ENCODE measurements around the gene C2orf80. TPM values are rescaled to one million over a fixed set of nuclear protein-coding genes. Genes with fewer than 3 reads are reported as not detected.

The C2orf80 gene
- polyA plus RNA-seq, 1 of the 3 experiments (the other 2 are of a cell fraction), result not detected

GRCh38 chr2:208130712-208131110 lies 59.1 kb downstream of the C2orf80 start (continued):
- TF ChIP-seq USF2 (IDR thresholded peaks at IDR 0.05; ENCODE audit: borderline replicate concordance, low read depth, low read length), result no peak

GRCh38 chr2:208129744-208130711 lies 59.8 kb downstream of the C2orf80 start, which contains the start of gene CRYGC:
Gene CRYGC (minus strand): TSS chr2:208129828. CDS start chr2:208129792, 36 bp downstream.
- Histone ChIP-seq H3K9me3 (no peaks in the 10 kb centered on the region), H2AFZ (ENCODE audit: low read depth) (peak within 1 kb of the TSS; percentile 36; the same call in 1 of the 2 replicates)
- CTCF ChIA-PET, result interaction anchor here (1.1 to 1.3 kb wide), 3 partner anchors 9 to 126 kb away, joined by 3 to 4 read pairs (median 4); no protein-coding TSS in a partner anchor
- no peak for TF ChIP-seq CHD2 (IDR thresholded peaks at IDR 0.05; ENCODE audit: low read length, partially characterized antibody)
- TF ChIP-seq ZBTB33 (IDR thresholded peaks at IDR 0.05; ENCODE audit: borderline replicate concordance, low read depth), result no peak
- TF ChIP-seq FOXM1 (IDR thresholded peaks at IDR 0.05; ENCODE audit: low read depth), result no peak
- TF ChIP-seq NRF1 (IDR thresholded peaks at IDR 0.05; ENCODE audit: low read depth, low read length), result no peak
- TF ChIP-seq MEF2A (IDR thresholded peaks at IDR 0.05; ENCODE audit: borderline replicate concordance, low read depth), result no peak
- no peak for TF ChIP-seq EZH2phosphoT487 (IDR thresholded peaks at IDR 0.05; ENCODE audit: borderline replicate concordance, low read depth)
- peak; percentile 50 for TF ChIP-seq PBX3 (IDR thresholded peaks at IDR 0.05)
- 0 out of 2 replicates have a peak, but pooled peaks have one; percentile 41 for TF ChIP-seq REST (IDR thresholded peaks at IDR 0.05; ENCODE audit: low read depth, low read length)
- peak; percentile 51; the same call in 1 of the 2 replicates for TF ChIP-seq TCF12 (IDR thresholded peaks at IDR 0.05)
- no peak for TF ChIP-seq USF1 (IDR thresholded peaks at IDR 0.05; ENCODE audit: borderline replicate concordance, low read depth)
- TF ChIP-seq TAF1 (IDR thresholded peaks at IDR 0.05; ENCODE audit: borderline replicate concordance, low read depth, low read length), result 0 out of 2 replicates have a peak, but pooled peaks have one; percentile 19
- TF ChIP-seq EP300 (IDR thresholded peaks at IDR 0.05; ENCODE audit: borderline replicate concordance in 1 of 2, low read depth in 1 of 2, low read length in 1 of 2), result peak; percentile 30 to 57; a peak in 2 of 4 replicates
- peak; percentile 43; the same call in 1 of the 2 replicates for TF ChIP-seq RCOR1 (IDR thresholded peaks at IDR 0.05; ENCODE audit: low read length)
- TF ChIP-seq FOSL2 (IDR thresholded peaks at IDR 0.05; ENCODE audit: borderline replicate concordance, low read depth), result peak; percentile 63; the same call in 1 of the 2 replicates
- TF ChIP-seq POLR2AphosphoS5 (IDR thresholded peaks at IDR 0.05; ENCODE audit: low read depth, low read length), result peak; percentile 33; the same call in 1 of the 2 replicates
- TF ChIP-seq JUND (IDR thresholded peaks at IDR 0.05), result peak; percentile 64
- TF ChIP-seq FOXJ3 (CRISPR knock-in tag; IDR thresholded peaks at IDR 0.05), result no peak
- TF ChIP-seq GATA2 (CRISPR knock-in tag; IDR thresholded peaks at IDR 0.05), result peak; percentile 61
- TF ChIP-seq RFX5 (IDR thresholded peaks at IDR 0.05; ENCODE audit: low read length), result no peak
- TF ChIP-seq RXRA (IDR thresholded peaks at IDR 0.05; ENCODE audit: borderline replicate concordance, low read depth), result peak; percentile 54; the same call in 1 of the 2 replicates

More at GRCh38 chr2:208129744-208130711, 59.8 kb downstream of the C2orf80 start, which contains the start of gene CRYGC:
- DNase-seq, result peak; percentile 46
- Histone ChIP-seq H3K4me2 (no peak within 1 kb of the TSS), H3K79me2 (ENCODE audit: insufficient read depth) (no peaks in the 10 kb centered on the region), H4K20me1 (ENCODE audit: insufficient read depth) (no peaks in the 10 kb centered on the region), H3K36me3 (replicated peaks in 1 of 2; ENCODE audit: control insufficient read depth in 1 of 2, insufficient read depth in 2 of 2, low read length in 1 of 2) (no peaks in the 10 kb centered on the region), H3K4me3 (ENCODE audit: low read depth in 2 of 2, low read length in 1 of 2) (no peak within 1 kb of the TSS), H3K27ac (ENCODE audit: low read depth in 2 of 2, low read length in 1 of 2) (peak within 1 kb of the TSS; percentile 29 to 86; a peak in 3 of 4 replicates), H3F3A (replicated peaks; ENCODE audit: insufficient read depth) (peaks cover 3% of the 10 kb centered on the region), H3K4me1 (ENCODE audit: control insufficient read depth in 1 of 2, insufficient read depth in 2 of 2, low read depth in 1 of 2, low read length in 1 of 2) (peaks cover 0 to 16% of the 10 kb centered on the region in 2 experiments; a peak in 2 of 4 replicates), H3K9ac (no peak within 1 kb of the TSS), H3K27me3 (ENCODE audit: insufficient read depth) (no peaks in the 10 kb centered on the region), H3K9me2 (no peaks in the 10 kb centered on the region)
- POLR2A ChIA-PET, result no interaction called here
- WGBS (ENCODE audit: low lambda C conversion rate), result 46% methylated on average over 19 of the region's 19 CpGs
